HG03103 (cell line): ENCODE results near the gene TBC1D22A.

ENCODE experiments used
- ATAC-seq: cut with Tn5 transposase; IDR thresholded peaks from one replicate; pipeline ENCODE4 v1.9.1; 2021; ENCODE audit warnings: low read depth; ENCODE audit not compliant: unreplicated experiment

The TBC1D22A gene

DNA sequence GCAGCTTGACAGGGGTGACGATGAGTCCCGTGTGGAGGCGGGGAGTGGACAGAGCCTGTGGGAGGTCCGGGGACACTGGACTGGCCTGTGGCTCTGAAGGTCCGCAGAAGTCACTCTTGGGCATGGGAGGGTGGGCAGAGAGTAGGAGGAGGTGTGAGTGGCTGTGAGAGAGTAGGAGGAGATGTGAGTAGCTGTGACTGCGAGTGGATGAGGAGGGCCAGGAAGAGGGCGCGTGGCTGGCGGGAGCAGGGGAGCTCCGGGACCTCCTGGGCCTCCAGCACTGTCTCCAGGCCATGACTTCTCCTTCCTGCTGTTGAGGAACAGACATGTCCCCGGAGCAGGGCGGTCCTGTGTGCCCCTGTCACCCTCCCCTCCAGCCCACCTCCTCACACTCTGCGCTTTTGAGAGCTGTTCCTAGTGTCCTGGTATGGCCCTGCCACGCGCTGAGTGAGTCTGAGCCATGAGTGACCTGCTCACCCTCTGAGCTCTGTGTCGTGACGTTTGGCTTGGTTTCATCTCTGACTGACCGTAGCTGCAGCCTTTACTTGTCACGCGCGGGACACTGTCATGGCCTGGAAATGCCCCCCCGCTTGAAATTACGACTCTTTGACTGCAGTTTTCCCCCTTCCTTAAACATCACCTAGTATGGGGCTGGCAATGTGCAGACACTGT lies 391.5 kb downstream of the TBC1D22A start:
- no peak for ATAC-seq

DNA sequence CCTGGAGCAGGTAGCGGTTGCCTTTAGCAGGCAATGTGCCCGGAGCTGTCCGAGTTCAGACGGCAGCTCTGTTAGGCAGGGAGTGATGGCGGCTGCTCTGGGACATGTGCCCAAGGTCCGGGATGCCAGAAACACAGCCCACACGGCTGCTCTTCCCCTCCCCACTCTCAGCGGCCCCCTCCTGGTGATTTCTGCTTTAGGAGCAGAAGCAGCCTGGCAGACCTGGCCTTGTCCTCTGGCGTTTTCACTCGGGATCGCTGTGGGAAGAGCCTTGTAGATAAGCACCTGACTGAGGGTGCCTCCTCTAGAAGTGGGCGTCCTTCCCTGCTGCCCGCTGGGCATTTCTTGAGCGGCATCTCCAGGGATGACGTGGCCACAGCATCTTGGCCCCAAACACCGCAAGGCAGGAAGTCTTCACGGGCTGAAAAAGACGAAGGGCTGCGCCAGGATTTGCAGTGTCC lies 392.2 kb downstream of the TBC1D22A start:
- no peak for ATAC-seq

DNA sequence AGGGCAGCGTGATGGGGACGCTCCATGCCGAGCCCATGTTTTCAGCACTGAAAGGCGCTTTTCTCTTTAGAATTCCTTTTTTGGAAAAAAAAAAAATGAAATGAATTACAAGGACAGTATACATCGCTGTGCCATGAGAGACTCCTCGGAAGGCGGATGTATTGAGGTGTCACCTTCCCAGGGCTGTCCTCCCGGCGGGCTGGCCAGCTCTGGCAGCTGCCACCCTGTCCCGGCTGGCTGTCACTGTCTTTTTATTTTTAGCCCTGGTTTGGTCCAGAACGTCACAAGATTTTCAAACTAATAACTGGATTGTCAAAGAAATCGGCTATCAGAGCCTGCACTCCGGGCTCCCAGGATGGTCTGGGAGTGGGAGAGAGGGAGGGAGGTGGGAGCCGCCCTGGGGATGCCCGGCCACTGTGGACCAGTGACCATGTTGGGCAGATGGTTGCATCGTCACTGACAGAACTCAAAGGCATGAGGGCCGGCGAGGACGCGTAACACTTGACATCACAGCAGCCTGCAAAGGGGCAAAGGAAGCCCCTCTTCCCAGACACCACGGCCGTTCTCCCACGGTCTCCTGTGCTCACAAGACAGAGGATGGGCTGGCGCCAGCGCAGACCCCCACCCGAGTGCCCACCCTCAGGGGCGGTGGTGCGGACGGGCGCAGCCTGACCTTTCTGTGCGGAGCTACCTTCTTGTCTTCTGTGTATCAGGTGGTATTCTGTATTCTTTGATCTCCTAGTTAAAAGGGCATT lies 392.9 kb downstream of the TBC1D22A start:
- ATAC-seq: no peak

DNA sequence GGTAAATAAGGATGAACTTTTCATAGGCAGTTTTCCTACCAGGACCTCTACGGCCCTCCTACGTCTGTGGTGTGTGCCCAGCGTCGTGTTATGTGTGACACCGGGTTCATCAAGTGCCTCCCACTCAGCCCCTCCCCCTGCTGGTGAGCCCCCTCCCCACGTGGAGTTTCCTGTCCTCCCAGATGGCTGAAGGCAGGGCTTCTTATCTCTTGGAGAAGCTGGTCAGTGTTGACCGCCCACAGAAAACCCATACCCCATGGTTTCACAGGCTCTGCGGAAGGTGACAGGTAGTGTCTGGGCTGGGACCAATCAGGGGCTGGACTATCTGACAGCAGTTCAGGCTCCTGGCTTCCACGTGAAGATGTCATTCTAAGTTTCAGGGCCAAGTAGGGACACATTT lies 393.5 kb downstream of the TBC1D22A start:
- no peak for ATAC-seq

DNA sequence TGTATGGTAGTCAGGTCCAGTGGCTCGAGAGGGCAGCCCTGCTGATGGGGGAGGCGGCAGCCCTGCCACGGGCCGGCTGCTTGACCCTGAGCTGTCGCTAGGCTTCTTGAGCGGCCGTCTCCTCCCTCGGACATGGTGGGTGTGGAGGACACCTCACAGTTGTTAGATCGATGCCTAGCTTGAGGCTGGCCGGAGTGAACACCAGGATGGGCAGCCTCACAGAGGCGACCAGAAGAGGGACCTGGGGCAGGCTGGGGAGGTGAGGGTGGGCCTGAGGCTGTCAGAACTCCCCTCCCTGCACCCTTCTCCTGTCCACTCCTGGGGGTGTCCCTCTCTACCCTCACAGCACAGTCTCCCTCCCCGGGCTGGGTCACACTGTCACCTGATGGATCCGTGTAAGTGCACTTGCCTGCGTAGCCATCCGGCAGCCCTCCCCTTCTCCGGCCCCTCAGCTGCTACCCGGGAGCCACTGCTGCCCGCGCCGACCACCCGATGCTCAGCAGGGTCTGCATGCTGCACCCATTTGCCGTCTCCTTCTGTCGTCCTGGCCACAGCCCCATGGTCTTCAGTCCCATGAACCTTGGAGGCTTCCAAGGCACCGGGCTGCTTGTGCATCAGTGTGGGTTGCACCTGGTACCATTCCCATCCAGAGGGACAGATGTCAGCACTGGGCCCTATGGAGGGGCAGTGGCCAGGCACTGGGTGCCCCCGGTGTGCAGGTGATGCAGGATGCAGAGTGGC lies 394.1 kb downstream of the TBC1D22A start:
- no peak for ATAC-seq

DNA sequence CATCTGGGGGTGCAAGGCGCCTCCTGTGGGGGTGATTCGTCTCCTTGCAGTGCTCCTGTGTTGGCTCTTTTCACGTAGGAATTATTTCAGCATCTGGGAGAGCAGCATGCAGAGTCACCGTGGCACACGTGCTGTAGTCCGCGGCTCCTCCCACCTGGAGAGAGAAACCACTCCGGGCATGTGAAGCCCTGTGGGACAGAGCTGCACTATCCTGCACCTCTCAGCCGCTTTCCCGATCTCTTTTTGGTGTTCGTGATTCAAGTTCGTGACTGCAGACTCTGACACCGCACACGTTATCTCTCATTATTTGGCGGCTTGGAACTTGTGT lies 394.6 kb downstream of the TBC1D22A start:
- no peak for ATAC-seq

DNA sequence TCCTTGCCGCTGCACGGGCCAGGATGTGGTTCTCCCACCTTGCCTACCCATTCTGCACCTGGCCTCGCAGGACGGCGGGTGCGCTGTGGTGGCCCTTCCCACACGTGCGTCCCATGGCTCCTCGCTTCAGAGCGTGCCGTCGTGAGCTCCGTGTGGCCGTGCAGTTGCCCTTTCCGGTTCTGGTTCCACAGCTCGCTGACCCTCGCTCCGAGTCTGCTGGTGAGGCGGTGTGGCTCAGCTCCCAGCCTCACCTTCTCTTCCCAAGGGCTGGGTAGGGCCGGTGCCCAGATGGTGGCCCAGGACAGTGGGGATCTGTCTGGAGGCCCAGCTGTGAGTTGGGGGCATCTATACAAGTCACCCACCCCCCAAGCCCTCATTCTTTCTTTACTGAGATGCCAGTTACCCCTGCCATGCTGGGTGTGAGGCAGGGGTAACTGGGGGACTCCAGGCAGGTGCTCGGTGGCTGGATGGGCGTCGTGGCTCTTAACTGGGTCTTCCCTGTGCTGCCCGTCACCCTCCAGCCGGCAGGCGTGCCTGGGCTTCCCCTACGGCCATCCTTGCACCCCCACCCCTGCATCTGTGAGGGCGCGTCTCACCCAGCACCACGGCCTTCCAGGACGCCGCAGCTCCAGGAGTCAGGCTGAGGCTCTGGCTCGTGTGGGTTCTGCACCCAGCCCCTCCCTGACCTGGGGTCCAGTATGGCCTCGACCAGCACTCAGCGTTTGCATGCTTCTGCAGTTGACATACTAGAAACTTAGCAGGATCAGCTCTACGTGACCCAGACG lies 395.2 kb downstream of the TBC1D22A start:
- ATAC-seq: no peak

DNA sequence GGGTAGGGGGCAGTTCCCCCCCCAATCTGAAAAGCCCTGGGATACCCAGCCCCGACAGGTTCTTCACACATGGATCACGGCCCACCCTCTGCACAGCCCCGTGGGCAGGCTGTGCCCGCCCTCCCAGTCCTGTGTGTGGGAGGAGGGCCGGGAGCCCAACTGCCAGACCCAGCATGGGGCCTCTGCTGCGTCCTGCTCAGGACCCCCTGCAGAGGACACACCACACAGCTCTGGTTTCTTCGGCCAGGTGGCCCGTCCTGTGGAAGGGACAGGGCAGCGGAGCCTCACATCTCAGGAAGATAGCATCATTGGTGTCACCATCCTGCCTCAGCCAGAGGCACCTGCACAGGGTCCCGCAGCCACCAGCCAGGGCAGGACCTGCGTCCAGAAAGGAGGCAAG lies 396.0 kb downstream of the TBC1D22A start:
- ATAC-seq: no peak

DNA sequence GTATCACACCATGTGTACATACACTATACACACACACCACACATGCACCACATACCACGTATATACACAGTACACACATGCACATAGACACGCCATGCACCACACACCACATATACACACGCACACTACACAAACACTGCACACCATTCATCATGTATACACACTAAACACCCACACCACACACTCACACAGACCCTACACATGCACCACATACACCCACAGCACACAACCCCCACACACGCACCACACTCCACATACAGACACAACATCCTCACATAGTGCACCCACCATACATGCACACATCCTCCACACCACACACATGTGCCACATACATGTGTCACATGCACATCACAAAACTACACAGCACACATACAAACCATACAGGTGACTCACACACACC lies 397.1 kb downstream of the TBC1D22A start:
- no peak for ATAC-seq

DNA sequence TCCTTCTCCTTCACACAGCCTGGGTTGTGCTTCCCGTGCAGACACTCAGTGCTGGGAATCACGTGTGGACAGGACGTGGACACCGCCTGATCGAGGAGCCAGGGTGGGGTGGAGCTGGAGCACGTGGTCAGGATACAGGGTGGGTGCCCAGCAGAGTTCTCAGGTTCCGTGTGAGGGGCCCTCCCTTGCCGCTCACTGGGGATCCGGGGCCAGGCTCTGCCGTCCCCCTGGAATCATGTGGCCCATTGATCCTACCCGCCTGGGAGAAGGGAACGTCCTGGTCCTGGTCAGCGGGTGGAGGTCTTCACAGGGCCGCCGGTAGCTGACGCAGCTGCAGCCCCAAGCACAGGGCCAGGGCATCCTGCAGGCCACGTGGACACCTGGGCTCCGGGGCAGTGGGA lies 397.7 kb downstream of the TBC1D22A start:
- no peak for ATAC-seq

DNA sequence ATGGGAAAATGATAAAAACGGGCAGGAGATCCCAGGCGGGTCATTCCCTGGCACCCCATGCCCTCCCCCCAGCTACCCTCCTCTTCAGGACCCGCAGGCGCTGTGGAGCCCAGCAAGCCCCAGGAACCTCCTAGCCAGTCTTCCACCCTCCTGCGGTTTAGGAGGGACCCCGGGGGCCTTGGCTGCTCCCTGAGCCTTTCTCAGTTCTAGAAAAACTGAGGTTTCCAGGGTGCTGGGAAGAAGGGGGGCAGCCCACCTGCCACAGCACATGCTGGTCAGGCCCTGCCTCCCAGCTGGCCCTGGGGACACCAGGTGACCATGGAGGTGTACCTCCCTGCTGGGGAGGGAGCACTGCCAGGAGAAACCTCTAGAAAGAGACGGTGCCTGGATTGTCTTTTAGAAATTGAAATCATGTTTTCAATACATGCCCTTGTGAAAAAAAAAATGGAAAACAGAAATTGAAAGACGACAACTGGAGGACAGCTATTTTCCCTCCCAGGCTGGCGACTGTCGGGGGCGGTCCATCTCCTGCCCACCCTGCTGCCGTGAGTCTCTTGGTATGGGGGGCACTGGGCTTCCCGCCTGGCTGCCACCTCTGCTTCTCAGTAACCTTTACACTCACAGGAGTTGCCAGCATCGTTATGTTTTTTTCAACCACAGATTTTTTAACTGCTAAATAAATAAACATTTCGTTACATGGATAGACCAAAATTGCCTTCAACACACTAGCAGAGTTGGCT lies 398.5 kb downstream of the TBC1D22A start:
- no peak for ATAC-seq

DNA sequence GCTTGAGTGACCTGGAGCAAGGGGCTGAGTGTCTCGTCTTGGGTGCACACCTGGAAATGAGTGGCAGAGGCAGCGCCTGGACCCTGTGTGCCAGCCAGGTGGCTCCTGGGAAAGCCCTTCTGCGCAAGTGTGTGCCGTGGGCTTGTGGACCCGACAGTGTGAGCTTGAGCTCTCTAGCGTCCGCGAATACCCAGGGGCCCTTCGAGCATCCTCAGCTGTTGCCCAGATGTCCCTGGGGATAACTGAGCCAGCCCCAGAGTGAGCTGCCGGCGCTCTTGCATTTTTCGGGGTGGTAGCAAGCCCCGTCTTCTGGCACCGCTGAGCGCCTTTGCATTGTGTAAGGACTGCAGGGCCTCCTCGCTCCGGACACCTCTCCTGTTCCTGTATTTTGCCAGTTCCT lies 399.2 kb downstream of the TBC1D22A start:
- no peak for ATAC-seq

DNA sequence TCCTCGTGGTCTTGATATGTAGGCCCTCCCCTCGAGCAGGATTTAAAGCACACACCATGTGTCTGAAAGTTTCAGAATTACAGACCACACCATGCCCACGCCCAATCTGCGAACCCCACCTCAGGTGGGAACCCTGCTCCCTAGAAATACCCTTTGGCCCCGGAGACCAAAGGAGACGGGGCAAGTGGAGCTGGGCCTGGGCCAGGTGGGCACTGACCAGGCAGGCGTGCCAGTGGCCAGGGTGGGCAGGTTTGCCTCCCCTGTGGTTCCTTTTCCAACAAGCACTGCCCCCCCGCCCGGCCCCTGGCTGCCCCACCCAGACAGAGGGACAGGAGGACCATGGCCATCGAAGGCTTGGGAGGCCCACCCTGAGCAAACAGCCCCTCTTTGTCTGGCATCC lies 400.4 kb downstream of the TBC1D22A start:
- no peak for ATAC-seq

DNA sequence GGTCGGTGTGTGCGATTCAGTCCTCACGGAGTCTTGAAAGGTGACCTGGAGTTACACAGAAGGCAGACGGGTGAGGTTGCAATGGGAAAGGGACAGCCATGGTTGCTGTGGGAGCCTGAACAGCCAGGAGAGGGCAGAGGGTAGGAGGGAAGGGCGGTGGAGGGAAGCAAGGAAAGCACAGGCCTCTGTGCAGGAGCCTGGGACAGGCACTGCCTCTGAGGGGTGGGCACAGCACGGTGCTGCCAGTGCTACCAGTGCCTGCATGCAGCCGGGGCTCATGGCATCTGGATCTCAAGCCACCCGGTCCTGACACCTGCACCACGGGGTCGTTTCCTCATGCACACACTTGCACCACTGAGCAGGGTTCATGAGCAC lies 401.0 kb downstream of the TBC1D22A start:
- ATAC-seq: no peak

DNA sequence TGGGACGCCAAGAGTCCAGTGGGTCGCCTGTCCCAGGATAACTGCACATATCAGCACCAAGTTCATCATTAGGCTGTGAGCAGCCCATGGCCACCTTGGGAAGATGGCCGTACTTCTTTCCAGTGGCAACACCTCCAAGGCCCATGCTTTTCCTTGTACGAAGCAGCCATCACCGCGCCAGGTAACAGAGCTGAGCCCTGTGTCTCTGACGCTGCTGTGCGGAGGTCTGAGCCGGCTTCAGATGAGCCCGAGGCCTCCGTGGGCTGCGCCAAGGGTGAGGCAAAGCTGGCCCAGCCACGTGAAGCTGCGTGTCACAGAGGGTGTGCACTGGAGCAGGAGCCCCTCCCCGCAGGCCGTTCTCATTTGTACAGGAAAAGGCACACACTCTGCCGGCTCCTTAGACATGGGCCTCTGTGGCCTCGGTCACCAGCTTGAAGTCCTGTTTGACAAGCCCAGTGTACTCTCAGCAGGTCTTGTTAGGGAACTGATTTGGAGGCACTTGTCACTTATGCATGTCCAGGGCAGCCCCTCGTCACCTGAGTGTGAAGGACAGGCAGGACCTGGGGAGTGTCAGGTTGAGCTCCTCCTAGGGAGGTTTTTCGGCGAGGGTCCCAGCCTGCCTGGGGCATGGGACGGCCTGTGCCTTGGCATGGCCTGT lies 401.5 kb downstream of the TBC1D22A start:
- ATAC-seq: no peak

DNA sequence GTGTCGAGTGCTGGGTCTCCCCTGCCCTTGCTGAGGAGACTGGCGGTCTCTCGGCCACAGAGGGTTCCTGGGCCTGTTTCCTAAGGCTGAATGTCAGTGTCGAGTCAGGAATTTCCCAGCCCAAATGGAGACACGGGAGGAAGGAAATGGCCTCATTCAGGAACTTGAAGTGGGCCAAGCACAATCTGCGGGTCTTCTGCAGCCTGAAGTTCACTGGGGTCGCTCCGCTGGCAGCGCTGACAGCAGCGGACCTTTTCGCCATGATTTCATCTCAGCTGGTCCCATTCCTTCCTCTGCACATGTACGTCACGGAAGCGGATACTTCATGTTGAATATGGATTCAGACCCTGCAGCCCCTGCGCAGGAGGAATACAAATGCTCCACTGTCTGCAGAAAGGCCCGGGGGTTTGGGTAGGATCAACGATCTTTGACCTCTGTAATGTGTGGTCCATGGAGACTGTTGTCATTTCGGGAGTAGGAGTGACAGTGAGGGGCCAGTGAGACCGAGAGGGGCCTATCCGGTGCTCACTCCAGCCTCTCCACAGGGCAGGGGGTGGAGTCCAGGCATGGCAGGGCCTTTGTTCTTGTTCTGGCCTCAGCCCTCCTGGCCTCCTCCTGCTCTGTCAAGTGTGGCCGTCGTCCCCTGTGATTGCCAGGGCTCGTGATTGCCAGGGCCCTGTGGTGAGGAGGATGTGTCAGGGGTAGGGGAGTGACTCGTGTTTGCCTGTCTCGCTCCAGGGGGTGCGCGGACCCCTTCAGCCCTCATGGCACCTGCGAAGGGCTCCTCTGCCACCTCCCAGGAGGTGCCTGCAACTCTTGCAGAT lies 402.3 kb downstream of the TBC1D22A start:
- ATAC-seq: no peak

DNA sequence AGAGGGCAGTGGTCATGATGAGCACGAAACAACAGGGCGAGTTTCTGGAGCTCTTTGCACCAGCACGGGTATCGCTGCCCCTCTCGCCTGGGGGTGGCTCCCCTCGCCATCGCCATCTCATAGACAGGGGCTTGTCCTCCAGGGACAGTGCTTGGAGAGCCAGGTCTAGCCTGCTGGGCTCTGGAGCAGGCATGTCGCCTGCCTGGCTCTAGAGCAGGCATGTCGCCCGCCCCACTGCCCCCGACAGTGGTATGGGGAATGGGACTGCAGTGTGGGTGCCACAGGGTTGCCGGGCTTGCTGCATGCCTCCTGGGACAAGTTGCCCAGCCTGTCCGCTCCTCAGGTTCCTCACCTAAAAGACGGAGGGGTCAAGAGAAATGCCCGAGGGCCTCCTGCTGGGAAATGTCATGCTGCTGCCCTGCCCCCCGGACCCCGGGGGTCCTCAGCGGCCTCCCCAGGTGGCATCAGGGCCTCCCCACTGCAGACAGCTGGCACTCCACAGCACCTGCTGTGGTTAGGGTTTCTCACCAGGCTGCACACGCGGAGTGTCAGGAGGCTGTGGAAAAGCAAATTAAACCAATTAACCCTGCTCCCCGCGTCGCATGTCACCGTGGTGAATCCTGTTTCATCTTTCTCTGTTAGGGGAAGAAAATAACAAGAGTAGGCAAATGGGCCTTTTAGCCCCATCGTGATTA lies 403.0 kb downstream of the TBC1D22A start:
- no peak for ATAC-seq

DNA sequence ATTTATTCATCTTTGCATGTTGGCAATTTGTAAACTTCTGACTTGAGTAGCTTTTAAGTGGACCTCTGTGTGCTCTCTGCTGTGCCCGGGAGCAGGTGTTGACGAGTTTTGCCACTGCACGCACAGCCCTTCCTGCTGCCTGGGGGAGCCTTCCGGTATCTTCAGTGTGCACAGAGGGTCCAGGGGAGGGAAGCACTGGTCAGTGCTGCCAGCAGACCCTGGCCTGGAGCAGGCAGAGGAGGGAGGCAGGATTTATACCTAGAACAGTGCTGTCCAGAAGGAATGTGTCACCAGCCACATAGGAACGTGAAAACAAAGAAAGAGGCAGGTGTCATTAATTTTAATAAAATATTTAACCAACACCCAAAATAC lies 403.6 kb downstream of the TBC1D22A start:
- no peak for ATAC-seq
